Mucosa of descending colon (tissue), 3 donors: ENCODE measurements around the gene ABCG2. TPM values are rescaled to one million over a fixed set of nuclear protein-coding genes. Genes with fewer than 3 reads are reported as not detected.

ENCODE experiments used
- ATAC-seq: fragments of 200-7000 bp; cut with Tn5 transposase; one replicate; pipeline ENCODE4 v1.9.1; 2020; ENCODE audit warnings: mild to moderate bottlenecking, moderate library complexity
- DNase-seq, 3 donors: peaks; one replicate each; pipeline ENCODE4 v3.0.0-alpha.2; 2020
- H3K36me3 ChIP-seq: fragments of 200-600 bp; one replicate; pipeline ENCODE4 v1.8.0; 2021; ENCODE audit warnings: low read depth, mild to moderate bottlenecking
- H3K4me1 ChIP-seq: fragments of 200-600 bp; one replicate; pipeline ENCODE4 v1.8.0; 2021; ENCODE audit warnings: low read depth, mild to moderate bottlenecking
- H3K4me3 ChIP-seq: fragments of 200-600 bp; one replicate; pipeline ENCODE4 v1.8.0; 2021; ENCODE audit warnings: mild to moderate bottlenecking
- H3K9me3 ChIP-seq: fragments of 200-600 bp; one replicate; pipeline ENCODE4 v1.8.0; 2021; ENCODE audit warnings: mild to moderate bottlenecking
- intact Hi-C, 2 donors: fragments of 100-400 bp; cut with DNase I in 1 of 2; cut with micrococcal nuclease in 1 of 2; formaldehyde crosslinking; loops; one replicate each; pipeline versions ENCODE4 v1.11.0 to v1.11.1; 2022; cut with DNase I, micrococcal nuclease
- total RNA-seq, 3 donors: library from RNA; stranded (reverse); fragmentation: NEBNext Ultra II Directional in 2 of 3; extraction: Animal tissue kit (Norgen Biotek cat#: 25700) in 2 of 3; gene quantifications; one replicate each; pipeline versions ENCODE4 v1.2.1 to v1.2.4, GENCODE V29; 2021 to 2023
- TF ChIP-seq, protein P1 (sequence below): fragments of 200-600 bp; IDR thresholded peaks from one replicate; pipeline ENCODE4 v1.8.0; 2022; ENCODE audit warnings: antibody characterized with exemption, mild to moderate bottlenecking
- donor health status: DM: no; HTN: no; CAD: no; lungs with moderate emphysema.
- donor health status: DM: no; HTN: no; CAD: no.
- donor health status: DM: no; HTN: yes; CAD: no.

ABCG2 gene
- total RNA-seq, 3 donors from 2014 or later, result 17.7 to 64.4 (median 59.4) TPM

- H3K4me1 ChIP-seq, result no peaks in the 10 kb centered on the region
- DNase-seq (no peak), ATAC-seq (no peak)
- intact Hi-C loops, result loop anchor here (5.0 to 10.0 kb wide), 2 partner anchors 154 to 157 kb away; no protein-coding TSS in a partner anchor
- TF ChIP-seq, protein P1, sequence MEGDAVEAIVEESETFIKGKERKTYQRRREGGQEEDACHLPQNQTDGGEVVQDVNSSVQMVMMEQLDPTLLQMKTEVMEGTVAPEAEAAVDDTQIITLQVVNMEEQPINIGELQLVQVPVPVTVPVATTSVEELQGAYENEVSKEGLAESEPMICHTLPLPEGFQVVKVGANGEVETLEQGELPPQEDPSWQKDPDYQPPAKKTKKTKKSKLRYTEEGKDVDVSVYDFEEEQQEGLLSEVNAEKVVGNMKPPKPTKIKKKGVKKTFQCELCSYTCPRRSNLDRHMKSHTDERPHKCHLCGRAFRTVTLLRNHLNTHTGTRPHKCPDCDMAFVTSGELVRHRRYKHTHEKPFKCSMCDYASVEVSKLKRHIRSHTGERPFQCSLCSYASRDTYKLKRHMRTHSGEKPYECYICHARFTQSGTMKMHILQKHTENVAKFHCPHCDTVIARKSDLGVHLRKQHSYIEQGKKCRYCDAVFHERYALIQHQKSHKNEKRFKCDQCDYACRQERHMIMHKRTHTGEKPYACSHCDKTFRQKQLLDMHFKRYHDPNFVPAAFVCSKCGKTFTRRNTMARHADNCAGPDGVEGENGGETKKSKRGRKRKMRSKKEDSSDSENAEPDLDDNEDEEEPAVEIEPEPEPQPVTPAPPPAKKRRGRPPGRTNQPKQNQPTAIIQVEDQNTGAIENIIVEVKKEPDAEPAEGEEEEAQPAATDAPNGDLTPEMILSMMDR, result no peak
- no peaks in the 10 kb centered on the region for H3K36me3 ChIP-seq
- H3K4me3 ChIP-seq, result no peak overlapping the region
- H3K9me3 ChIP-seq, result no peaks in the 10 kb centered on the region
Observed at GRCh38 chr4:88058295-88058694, 100.1 kb downstream of the ABCG2 start.

GRCh38 chr4:88054901-88055300, 103.5 kb downstream of the ABCG2 start:
- ATAC-seq (peak; percentile 92), DNase-seq (peak in 1 of 3 donors; percentile 70)
- Histone ChIP-seq H3K36me3 (no peaks in the 10 kb centered on the region), H3K4me3 (no peak overlapping the region), H3K4me1 (no peaks in the 10 kb centered on the region), H3K9me3 (no peaks in the 10 kb centered on the region)
- TF ChIP-seq, protein P1, result peak; percentile 10
- intact Hi-C loops, result loop anchor here (5.0 to 10.0 kb wide), 2 partner anchors 157 to 160 kb away; no protein-coding TSS in a partner anchor

DNA sequence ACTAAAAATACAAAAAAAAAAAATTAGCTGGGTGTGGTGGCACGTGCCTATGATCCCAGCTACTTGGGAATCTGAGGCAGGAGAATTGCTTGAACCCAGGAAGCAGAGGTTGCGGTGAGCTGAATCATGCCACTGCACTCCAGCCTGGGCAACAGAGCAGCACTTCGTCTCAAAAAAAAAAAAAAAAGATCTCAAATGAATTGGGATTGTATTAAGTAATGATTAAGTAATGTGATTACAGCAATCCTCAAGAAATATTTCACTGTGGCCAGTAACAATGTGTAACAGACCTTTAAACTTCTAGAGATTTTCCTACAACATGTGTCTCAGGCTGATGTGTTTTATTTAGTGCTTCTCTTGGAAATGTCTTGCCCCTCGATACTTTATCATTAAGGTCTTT, 104.2 kb downstream of the ABCG2 start:
- TF ChIP-seq, protein P1, result no peak
- Histone ChIP-seq H3K9me3 (no peaks in the 10 kb centered on the region), H3K4me3 (no peak overlapping the region), H3K36me3 (no peaks in the 10 kb centered on the region), H3K4me1 (no peaks in the 10 kb centered on the region)
- DNase-seq (no peak), ATAC-seq (no peak)
- intact Hi-C loops, result loop anchor here in 1 of 2 donors (10.0 kb wide), 1 partner anchor 161 kb away; no protein-coding TSS in a partner anchor

DNA sequence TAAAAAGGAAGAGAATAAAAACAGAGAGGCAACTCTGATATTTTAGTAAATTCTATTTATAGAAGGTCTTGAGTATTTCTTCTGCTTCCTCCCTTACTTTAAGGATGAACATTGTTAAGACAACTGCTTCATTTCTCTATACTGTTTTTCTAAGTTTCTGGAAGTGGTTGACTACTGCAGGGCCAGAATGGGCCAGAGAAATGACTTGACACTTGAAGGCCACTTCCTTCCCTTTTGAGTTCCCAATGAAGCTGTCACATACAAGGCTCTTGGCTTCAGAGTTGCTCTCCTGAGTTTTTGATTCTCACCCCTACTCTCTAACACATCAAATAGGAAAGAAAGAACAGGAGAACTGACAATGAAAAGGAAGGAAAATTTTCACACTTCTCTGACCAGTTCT, 113.4 kb downstream of the ABCG2 start:
- no peaks in the 10 kb centered on the region for H3K9me3 ChIP-seq
- intact Hi-C loops, result no loop called here
- ATAC-seq, result no peak
- TF ChIP-seq, protein P1, result no peak
- H3K4me1 ChIP-seq, result no peaks in the 10 kb centered on the region
- H3K36me3 ChIP-seq, result no peaks in the 10 kb centered on the region
- H3K4me3 ChIP-seq, result no peak overlapping the region
- no peak for DNase-seq

DNA sequence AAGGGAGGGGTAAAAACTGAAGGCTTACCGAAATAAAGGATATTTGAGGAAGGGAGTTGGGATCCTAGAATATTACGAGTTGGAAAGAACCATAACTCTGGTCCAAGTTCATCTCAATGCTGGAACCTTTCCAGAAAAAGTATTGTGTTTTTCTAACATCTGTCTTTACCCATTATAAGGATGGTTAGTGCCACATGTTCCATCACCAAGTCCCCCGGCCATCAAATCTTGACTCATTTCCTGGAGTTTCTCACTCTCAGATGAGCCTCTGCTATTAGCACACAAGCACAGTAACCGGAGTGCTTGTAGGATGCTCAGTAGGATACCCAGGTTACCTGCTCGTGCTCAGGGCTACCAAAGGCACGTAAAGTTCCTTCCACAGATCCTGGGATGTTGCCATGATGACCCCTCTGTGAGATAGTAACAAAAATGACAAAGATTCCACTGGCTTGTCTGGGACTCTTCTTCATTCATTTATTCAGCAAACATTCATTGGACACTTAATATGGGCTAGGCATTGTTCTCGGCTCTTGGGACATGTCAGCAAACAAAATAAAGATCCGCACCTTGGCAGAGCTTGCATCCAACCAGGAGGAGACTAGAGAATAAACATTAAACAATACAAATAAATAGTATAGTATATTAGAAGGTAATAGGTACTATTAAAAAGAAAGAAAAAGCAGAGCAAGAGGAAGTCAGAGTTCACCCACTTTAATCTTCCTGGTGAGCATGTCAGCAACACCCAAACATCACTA, 114.7 kb downstream of the ABCG2 start:
- H3K9me3 ChIP-seq, result no peaks in the 10 kb centered on the region
- TF ChIP-seq, protein P1, result no peak
- DNase-seq (no peak), ATAC-seq (peak; percentile 40)
- intact Hi-C loops, result no loop called here
- no peaks in the 10 kb centered on the region for H3K36me3 ChIP-seq
- no peak overlapping the region for H3K4me3 ChIP-seq
- no peaks in the 10 kb centered on the region for H3K4me1 ChIP-seq
